WTC11 (cell line): ENCODE results near the gene GALNT9. TPM values are rescaled to one million over a fixed set of nuclear protein-coding genes. Genes with fewer than 3 reads are reported as not detected.

Experiments used
- ATAC-seq: fragments of 200-7000 bp; cut with Tn5 transposase; 2 replicates; pipeline ENCODE4 v1.10.0; 2021; ENCODE audit warnings: mild to moderate bottlenecking, moderate library complexity
- CTCF ChIA-PET: fragments of 300-600 bp; sonication (Branson Sonifier 250); formaldehyde crosslinking; loops from one replicate; lab custom pipeline; 2021; ENCODE audit warnings: antibody characterized with exemption; lab: Charles Lee
- POLR2A ChIA-PET: fragments of 350-600 bp; sonication (Branson Sonifier 250); formaldehyde crosslinking; loops from one replicate; lab custom pipeline; 2021; ENCODE audit warnings: antibody characterized with exemption; lab: Charles Lee
- DNase-seq: peaks from one replicate; pipeline ENCODE4 v3.0.0; 2021; ENCODE audit warnings: low spot score
- H3K27ac Mint-ChIP-seq: 2 replicates; pipeline ENCODE4 v1.8.0; 2021; ENCODE audit warnings: mixed read lengths
- H3K27me3 Mint-ChIP-seq: 2 replicates; pipeline ENCODE4 v1.8.0; 2021; ENCODE audit warnings: low read depth, mild to moderate bottlenecking, moderate library complexity, mixed read lengths
- H3K36me3 Mint-ChIP-seq: 2 replicates; pipeline ENCODE4 v1.8.0; 2021; ENCODE audit warnings: mixed read lengths
- H3K4me1 Mint-ChIP-seq: 2 replicates; pipeline ENCODE4 v1.8.0; 2022; ENCODE audit warnings: mixed read lengths
- H3K4me3 Mint-ChIP-seq: 2 replicates; pipeline ENCODE4 v1.8.0; 2021; ENCODE audit warnings: mild to moderate bottlenecking, moderate library complexity, mixed read lengths
- H3K9me3 Mint-ChIP-seq: 2 replicates; pipeline ENCODE4 v1.8.0; 2021; ENCODE audit warnings: mixed read lengths
- CTCF ChIP-seq: fragments of 200-600 bp; IDR thresholded peaks from 2 replicates; pipeline ENCODE4 v1.8.0; 2022; ENCODE audit warnings: antibody characterized with exemption
- EMX1 ChIP-seq: fragments of 250-450 bp; sonication (Bioruptor Pico); IDR thresholded peaks from 2 replicates; pipeline ENCODE4 v1.8.0; 2021; ENCODE audit warnings: mild to moderate bottlenecking
- ESRRA ChIP-seq: sonication (generic); formaldehyde crosslinking; IDR thresholded peaks from 2 replicates; pipeline ENCODE4 v1.8.1; 2022; ENCODE audit warnings: mild to moderate bottlenecking, missing genetic modification reagents, borderline replicate concordance
- FOXP1 ChIP-seq: sonication (generic); formaldehyde crosslinking; IDR thresholded peaks from 2 replicates; pipeline ENCODE4 v1.8.0; 2022; ENCODE audit warnings: missing genetic modification reagents, mild to moderate bottlenecking, moderate library complexity, borderline replicate concordance
- KAT7 ChIP-seq: sonication (generic); formaldehyde crosslinking; IDR thresholded peaks from 2 replicates; pipeline ENCODE4 v1.8.1; 2023; ENCODE audit warnings: missing genetic modification reagents, mild to moderate bottlenecking, borderline replicate concordance
- NFATC4 ChIP-seq: fragments of 250-450 bp; sonication (Bioruptor Pico); IDR thresholded peaks from 2 replicates; pipeline ENCODE4 v1.9.0; 2021; ENCODE audit warnings: mild to moderate bottlenecking
- NFE2L1 ChIP-seq: sonication (generic); formaldehyde crosslinking; IDR thresholded peaks from 2 replicates; pipeline ENCODE4 v1.8.1; 2023; ENCODE audit warnings: missing genetic modification reagents
- PRDM15 ChIP-seq: sonication (generic); formaldehyde crosslinking; IDR thresholded peaks from 2 replicates; pipeline ENCODE4 v1.8.0; 2022; ENCODE audit warnings: missing genetic modification reagents
- SMAD4 ChIP-seq: sonication (generic); formaldehyde crosslinking; IDR thresholded peaks from 2 replicates; pipeline ENCODE4 v1.8.0; 2022; ENCODE audit warnings: mild to moderate bottlenecking, missing genetic modification reagents
- USF2 ChIP-seq: sonication (generic); formaldehyde crosslinking; IDR thresholded peaks from 2 replicates; pipeline ENCODE4 v1.8.1; 2023; ENCODE audit warnings: mild to moderate bottlenecking, missing genetic modification reagents, moderate library complexity
- ZNF121 ChIP-seq: sonication (generic); formaldehyde crosslinking; IDR thresholded peaks from 2 replicates; pipeline ENCODE4 v1.8.0; 2023; ENCODE audit warnings: missing genetic modification reagents
- ZNF219 ChIP-seq: sonication (generic); formaldehyde crosslinking; IDR thresholded peaks from 2 replicates; pipeline ENCODE4 v1.8.0; 2023; ENCODE audit warnings: missing genetic modification reagents, mild to moderate bottlenecking, borderline replicate concordance
- ZNF423 ChIP-seq: fragments of 250-450 bp; sonication (Bioruptor Pico); IDR thresholded peaks from 2 replicates; pipeline ENCODE4 v2.1.2; 2022; ENCODE audit warnings: mild to moderate bottlenecking, moderate library complexity
- total RNA-seq: library from RNA; stranded (reverse); gene quantifications from 3 replicates; pipeline ENCODE4 v1.2.3, GENCODE V29; 2021
- TF ChIP-seq, protein P1 (sequence below): sonication (generic); formaldehyde crosslinking; IDR thresholded peaks from 2 replicates; pipeline ENCODE4 v1.8.1; 2022; ENCODE audit warnings: missing genetic modification reagents, borderline replicate concordance
- TF ChIP-seq, protein P2 (sequence below): sonication (generic); formaldehyde crosslinking; IDR thresholded peaks from 2 replicates; pipeline ENCODE4 v1.8.0; 2023; ENCODE audit warnings: missing genetic modification reagents, mild to moderate bottlenecking, borderline replicate concordance
- TF ChIP-seq, protein P3 (sequence below): fragments of 250-450 bp; sonication (Bioruptor Pico); IDR thresholded peaks from 2 replicates; pipeline ENCODE4 v1.9.0; 2021; ENCODE audit warnings: moderate library complexity, mild to moderate bottlenecking, inconsistent platforms, borderline replicate concordance
- TF ChIP-seq, protein P4 (sequence below): sonication (generic); formaldehyde crosslinking; conservative IDR thresholded peaks from 2 replicates; pipeline ENCODE4 v1.8.1; 2023; ENCODE audit warnings: mild to moderate bottlenecking, low read depth, missing genetic modification reagents, moderate library complexity

The GALNT9 gene
- total RNA-seq, 1 experiment from 2014 or later, result 0.90 TPM

- no peak overlapping the region for H3K27ac Mint-ChIP-seq
- TF ChIP-seq USF2 (CRISPR knock-in tag), result no peak
- TF ChIP-seq ESRRA, result no peak
- no peak for TF ChIP-seq FOXP1 (CRISPR knock-in tag)
- no peak for TF ChIP-seq ZNF219 (CRISPR knock-in tag)
- TF ChIP-seq, protein P1, sequence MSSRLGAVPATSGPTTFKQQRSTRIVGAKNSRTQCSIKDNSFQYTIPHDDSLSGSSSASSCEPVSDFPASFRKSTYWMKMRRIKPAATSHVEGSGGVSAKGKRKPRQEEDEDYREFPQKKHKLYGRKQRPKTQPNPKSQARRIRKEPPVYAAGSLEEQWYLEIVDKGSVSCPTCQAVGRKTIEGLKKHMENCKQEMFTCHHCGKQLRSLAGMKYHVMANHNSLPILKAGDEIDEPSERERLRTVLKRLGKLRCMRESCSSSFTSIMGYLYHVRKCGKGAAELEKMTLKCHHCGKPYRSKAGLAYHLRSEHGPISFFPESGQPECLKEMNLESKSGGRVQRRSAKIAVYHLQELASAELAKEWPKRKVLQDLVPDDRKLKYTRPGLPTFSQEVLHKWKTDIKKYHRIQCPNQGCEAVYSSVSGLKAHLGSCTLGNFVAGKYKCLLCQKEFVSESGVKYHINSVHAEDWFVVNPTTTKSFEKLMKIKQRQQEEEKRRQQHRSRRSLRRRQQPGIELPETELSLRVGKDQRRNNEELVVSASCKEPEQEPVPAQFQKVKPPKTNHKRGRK (CRISPR knock-in tag), result no peak
- TF ChIP-seq ZNF423 (CRISPR knock-in tag), result no peak
- TF ChIP-seq, protein P2, sequence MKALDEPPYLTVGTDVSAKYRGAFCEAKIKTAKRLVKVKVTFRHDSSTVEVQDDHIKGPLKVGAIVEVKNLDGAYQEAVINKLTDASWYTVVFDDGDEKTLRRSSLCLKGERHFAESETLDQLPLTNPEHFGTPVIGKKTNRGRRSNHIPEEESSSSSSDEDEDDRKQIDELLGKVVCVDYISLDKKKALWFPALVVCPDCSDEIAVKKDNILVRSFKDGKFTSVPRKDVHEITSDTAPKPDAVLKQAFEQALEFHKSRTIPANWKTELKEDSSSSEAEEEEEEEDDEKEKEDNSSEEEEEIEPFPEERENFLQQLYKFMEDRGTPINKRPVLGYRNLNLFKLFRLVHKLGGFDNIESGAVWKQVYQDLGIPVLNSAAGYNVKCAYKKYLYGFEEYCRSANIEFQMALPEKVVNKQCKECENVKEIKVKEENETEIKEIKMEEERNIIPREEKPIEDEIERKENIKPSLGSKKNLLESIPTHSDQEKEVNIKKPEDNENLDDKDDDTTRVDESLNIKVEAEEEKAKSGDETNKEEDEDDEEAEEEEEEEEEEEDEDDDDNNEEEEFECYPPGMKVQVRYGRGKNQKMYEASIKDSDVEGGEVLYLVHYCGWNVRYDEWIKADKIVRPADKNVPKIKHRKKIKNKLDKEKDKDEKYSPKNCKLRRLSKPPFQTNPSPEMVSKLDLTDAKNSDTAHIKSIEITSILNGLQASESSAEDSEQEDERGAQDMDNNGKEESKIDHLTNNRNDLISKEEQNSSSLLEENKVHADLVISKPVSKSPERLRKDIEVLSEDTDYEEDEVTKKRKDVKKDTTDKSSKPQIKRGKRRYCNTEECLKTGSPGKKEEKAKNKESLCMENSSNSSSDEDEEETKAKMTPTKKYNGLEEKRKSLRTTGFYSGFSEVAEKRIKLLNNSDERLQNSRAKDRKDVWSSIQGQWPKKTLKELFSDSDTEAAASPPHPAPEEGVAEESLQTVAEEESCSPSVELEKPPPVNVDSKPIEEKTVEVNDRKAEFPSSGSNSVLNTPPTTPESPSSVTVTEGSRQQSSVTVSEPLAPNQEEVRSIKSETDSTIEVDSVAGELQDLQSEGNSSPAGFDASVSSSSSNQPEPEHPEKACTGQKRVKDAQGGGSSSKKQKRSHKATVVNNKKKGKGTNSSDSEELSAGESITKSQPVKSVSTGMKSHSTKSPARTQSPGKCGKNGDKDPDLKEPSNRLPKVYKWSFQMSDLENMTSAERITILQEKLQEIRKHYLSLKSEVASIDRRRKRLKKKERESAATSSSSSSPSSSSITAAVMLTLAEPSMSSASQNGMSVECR, result no peak
- no peak for TF ChIP-seq NFATC4 (CRISPR knock-in tag)
- no peak for TF ChIP-seq PRDM15 (CRISPR knock-in tag)
- no peak for TF ChIP-seq KAT7 (CRISPR knock-in tag)
Observed at GRCh38 chr12:132314516-132315233, 14.7 kb downstream of the GALNT9 start.

GRCh38 chr12:132314035-132314434 lies 15.4 kb downstream of the GALNT9 start:
- H3K36me3 Mint-ChIP-seq, result 0 out of 2 replicates have a peak, but pooled peaks cover 6% of the 10 kb centered on the region
- no peak overlapping the region for H3K27ac Mint-ChIP-seq
- POLR2A ChIA-PET, result no interaction called here
- no peak for DNase-seq
- CTCF ChIA-PET, result no interaction called here
- no peak overlapping the region for H3K4me3 Mint-ChIP-seq
- H3K27me3 Mint-ChIP-seq, result peaks cover 47% of the 10 kb centered on the region
- peaks cover 14% of the 10 kb centered on the region for H3K9me3 Mint-ChIP-seq
- ATAC-seq, result no peak
- H3K4me1 Mint-ChIP-seq, result no peaks in the 10 kb centered on the region
- no peak for TF ChIP-seq CTCF
- TF ChIP-seq, protein P3, sequence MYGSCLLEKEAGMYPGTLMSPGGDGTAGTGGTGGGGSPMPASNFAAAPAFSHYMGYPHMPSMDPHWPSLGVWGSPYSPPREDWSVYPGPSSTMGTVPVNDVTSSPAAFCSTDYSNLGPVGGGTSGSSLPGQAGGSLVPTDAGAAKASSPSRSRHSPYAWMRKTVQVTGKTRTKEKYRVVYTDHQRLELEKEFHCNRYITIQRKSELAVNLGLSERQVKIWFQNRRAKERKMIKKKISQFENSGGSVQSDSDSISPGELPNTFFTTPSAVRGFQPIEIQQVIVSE (CRISPR knock-in tag), result no peak
- no peak for TF ChIP-seq NFE2L1 (CRISPR knock-in tag)
- TF ChIP-seq EMX1 (CRISPR knock-in tag), result no peak
- no peak for TF ChIP-seq SMAD4 (CRISPR knock-in tag)
- TF ChIP-seq, protein P4, sequence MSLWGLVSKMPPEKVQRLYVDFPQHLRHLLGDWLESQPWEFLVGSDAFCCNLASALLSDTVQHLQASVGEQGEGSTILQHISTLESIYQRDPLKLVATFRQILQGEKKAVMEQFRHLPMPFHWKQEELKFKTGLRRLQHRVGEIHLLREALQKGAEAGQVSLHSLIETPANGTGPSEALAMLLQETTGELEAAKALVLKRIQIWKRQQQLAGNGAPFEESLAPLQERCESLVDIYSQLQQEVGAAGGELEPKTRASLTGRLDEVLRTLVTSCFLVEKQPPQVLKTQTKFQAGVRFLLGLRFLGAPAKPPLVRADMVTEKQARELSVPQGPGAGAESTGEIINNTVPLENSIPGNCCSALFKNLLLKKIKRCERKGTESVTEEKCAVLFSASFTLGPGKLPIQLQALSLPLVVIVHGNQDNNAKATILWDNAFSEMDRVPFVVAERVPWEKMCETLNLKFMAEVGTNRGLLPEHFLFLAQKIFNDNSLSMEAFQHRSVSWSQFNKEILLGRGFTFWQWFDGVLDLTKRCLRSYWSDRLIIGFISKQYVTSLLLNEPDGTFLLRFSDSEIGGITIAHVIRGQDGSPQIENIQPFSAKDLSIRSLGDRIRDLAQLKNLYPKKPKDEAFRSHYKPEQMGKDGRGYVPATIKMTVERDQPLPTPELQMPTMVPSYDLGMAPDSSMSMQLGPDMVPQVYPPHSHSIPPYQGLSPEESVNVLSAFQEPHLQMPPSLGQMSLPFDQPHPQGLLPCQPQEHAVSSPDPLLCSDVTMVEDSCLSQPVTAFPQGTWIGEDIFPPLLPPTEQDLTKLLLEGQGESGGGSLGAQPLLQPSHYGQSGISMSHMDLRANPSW (CRISPR knock-in tag), result no peak
- no peak for TF ChIP-seq ZNF121
- TF ChIP-seq FOXP1 (CRISPR knock-in tag), result no peak

More at GRCh38 chr12:132314516-132315233, 14.7 kb downstream of the GALNT9 start:
- ATAC-seq (no peak), DNase-seq (no peak)
- Mint-ChIP-seq H3K4me3 (no peak overlapping the region), H3K4me1 (no peaks in the 10 kb centered on the region), H3K36me3 (0 out of 2 replicates have a peak, but pooled peaks cover 6% of the 10 kb centered on the region), H3K27me3 (peaks cover 45% of the 10 kb centered on the region), H3K9me3 (peaks cover 14% of the 10 kb centered on the region)
- ChIA-PET CTCF (interaction anchor here (0.7 kb wide), 1 partner anchor 161 kb away, joined by 3 read pairs; no protein-coding TSS in a partner anchor), POLR2A (no interaction called here)
